ENCODE measurements around the gene JUNB.

GRCh38 chr19:12801466-12802266 is 10.4 kb downstream of the JUNB start, which contains the start of the genes PRDX2 and THSD8:
- TF ChIP-seq EZH2 (IDR thresholded peaks at IDR 0.05; ENCODE audit: insufficient read depth, poor library complexity, severe bottlenecking) (no peak), EZH2phosphoT487 (IDR thresholded peaks at IDR 0.05; ENCODE audit: insufficient read depth, low read depth) (no peak)

Measured in GM23248 (cell line).